Smooth muscle cell (in vitro differentiated cells): ENCODE results near the gene SLC1A6. TPM values are rescaled to one million over a fixed set of nuclear protein-coding genes. Genes with fewer than 3 reads are reported as not detected.

Experiments
- DNase-seq: peaks from one replicate; lab custom pipeline; 2025; ENCODE audit not compliant: unreplicated experiment; lab: John Stamatoyannopoulos, UW
- H2AFZ ChIP-seq: fragments of 200-600 bp; sonication (generic); 2 replicates; pipeline ENCODE4 v1.6.0; 2016; ENCODE audit warnings: antibody characterized with exemption, low read depth, mild to moderate bottlenecking
- H3F3A ChIP-seq: fragments of 200-600 bp; sonication (generic); 2 replicates; pipeline ENCODE4 v1.6.0; 2017; ENCODE audit warnings: antibody characterized with exemption, low read depth
- H3K27ac ChIP-seq: fragments of 200-600 bp; sonication (generic); 2 replicates; pipeline ENCODE4 v1.5.1; 2016; ENCODE audit warnings: low read depth, mild to moderate bottlenecking
- H3K27me3 ChIP-seq: fragments of 200-600 bp; sonication (generic); 2 replicates; pipeline ENCODE4 v1.6.1; 2016; ENCODE audit warnings: low read depth, mild to moderate bottlenecking
- H3K36me3 ChIP-seq: fragments of 200-600 bp; sonication (generic); 2 replicates; pipeline ENCODE4 v1.5.1; 2016; ENCODE audit warnings: low read depth
- H3K4me1 ChIP-seq: fragments of 200-600 bp; sonication (generic); 2 replicates; pipeline ENCODE4 v1.5.1; 2016; ENCODE audit warnings: low read depth
- H3K4me2 ChIP-seq: fragments of 200-600 bp; sonication (generic); 2 replicates; pipeline ENCODE4 v1.6.0; 2016; ENCODE audit warnings: mild to moderate bottlenecking
- H3K4me3 ChIP-seq: fragments of 200-600 bp; sonication (generic); 2 replicates; pipeline ENCODE4 v1.5.1; 2016; ENCODE audit warnings: mild to moderate bottlenecking
- H3K79me2 ChIP-seq: fragments of 200-600 bp; sonication (generic); 2 replicates; pipeline ENCODE4 v1.6.0; 2016; ENCODE audit warnings: low read depth, mild to moderate bottlenecking
- H3K9ac ChIP-seq: fragments of 200-600 bp; sonication (generic); 2 replicates; pipeline ENCODE4 v1.6.0; 2016; ENCODE audit warnings: low read depth
- H3K9me3 ChIP-seq: fragments of 200-600 bp; sonication (generic); replicated peaks from 2 replicates; pipeline ENCODE4 v1.5.1; 2016; ENCODE audit warnings: low read depth
- H4K20me1 ChIP-seq: fragments of 200-600 bp; sonication (generic); 2 replicates; pipeline ENCODE4 v1.6.0; 2016; ENCODE audit warnings: low read depth
- CTCF ChIP-seq: fragments of 200-600 bp; sonication (generic); IDR thresholded peaks from 2 replicates; pipeline ENCODE4 v1.5.1; 2017; ENCODE audit warnings: borderline replicate concordance, mild to moderate bottlenecking, antibody characterized with exemption; ENCODE audit not compliant: insufficient read depth, poor library complexity, severe bottlenecking
- WGBS: methylation state at CpG from one replicate; pipeline ENCODE4 v1.1.7; 2016; ENCODE audit warnings: low lambda C conversion rate; 5-methylcytosine and 5-hydroxymethylcytosine counted together
- polyA plus RNA-seq: library from polyadenylated mRNA; unstranded; fragments of >200 nt; fragmentation: Nextera tagmentation; extraction: Ambion mirVana; gene quantifications from 2 replicates; pipeline ENCODE4 v1.2.1, GENCODE V29; 2016
- total RNA-seq: library from RNA; depleted of rRNA; stranded (reverse); fragments of >200 nt; gene quantifications from 2 replicates; pipeline ENCODE4 v1.2.3, GENCODE V29; 2014

Gene SLC1A6
- total and polyA plus RNA-seq, 2 experiments from 2014 or later = 2.4 to 20.9 TPM

- no peak for DNase-seq
- no peaks in the 10 kb centered on the region for H3K79me2 ChIP-seq
- H4K20me1 ChIP-seq = no peaks in the 10 kb centered on the region
- H3K4me1 ChIP-seq = no peaks in the 10 kb centered on the region
- no peak overlapping the region for H3K4me3 ChIP-seq
- no peak overlapping the region for H3K9ac ChIP-seq
- H3K27ac ChIP-seq = no peak overlapping the region
- no peak for TF ChIP-seq CTCF
- 64% methylated on average over 4 of the region's 4 CpGs for WGBS
- no peaks in the 10 kb centered on the region for H3K36me3 ChIP-seq
- H3K4me2 ChIP-seq = no peak overlapping the region
- H2AFZ ChIP-seq = no peak overlapping the region
- H3K27me3 ChIP-seq = no peaks in the 10 kb centered on the region
- no peaks in the 10 kb centered on the region for H3F3A ChIP-seq
- no peaks in the 10 kb centered on the region for H3K9me3 ChIP-seq
Observed at GRCh38 chr19:14943601-14944000, 36.1 kb downstream of the SLC1A6 start.

- Histone ChIP-seq H3K9ac (no peak within 1 kb of the TSS), H3K27ac (no peak within 1 kb of the TSS), H3K4me3 (no peak within 1 kb of the TSS), H3K79me2 (no peaks in the 10 kb centered on the region), H2AFZ (no peak within 1 kb of the TSS), H3K4me2 (no peak within 1 kb of the TSS), H3K4me1 (no peaks in the 10 kb centered on the region), H3K27me3 (no peaks in the 10 kb centered on the region), H4K20me1 (no peaks in the 10 kb centered on the region), H3F3A (no peaks in the 10 kb centered on the region), H3K9me3 (no peaks in the 10 kb centered on the region), H3K36me3 (no peaks in the 10 kb centered on the region)
- TF ChIP-seq CTCF = no peak
- WGBS = 87% methylated on average over 6 of the region's 6 CpGs
- no peak for DNase-seq
Observed at GRCh38 chr19:14941189-14941588, 38.5 kb downstream of the SLC1A6 start, which contains the start of gene OR7C2. OR7C2 (plus strand) TSS chr19:14941489; CDS start chr19:14941489, 0 bp downstream.

GRCh38 chr19:14940266-14940665 is 39.4 kb downstream of the SLC1A6 start:
- no peak overlapping the region for H3K9ac ChIP-seq
- WGBS = 75% methylated on average over 6 of the region's 6 CpGs
- no peaks in the 10 kb centered on the region for H3K79me2 ChIP-seq

More at GRCh38 chr19:14940266-14940665, 39.4 kb downstream of the SLC1A6 start:
- Histone ChIP-seq H2AFZ (no peak overlapping the region), H3F3A (no peaks in the 10 kb centered on the region), H3K36me3 (no peaks in the 10 kb centered on the region), H4K20me1 (no peaks in the 10 kb centered on the region), H3K4me3 (no peak overlapping the region), H3K27ac (no peak overlapping the region), H3K4me1 (no peaks in the 10 kb centered on the region), H3K27me3 (no peaks in the 10 kb centered on the region), H3K9me3 (no peaks in the 10 kb centered on the region), H3K4me2 (no peak overlapping the region)
- no peak for TF ChIP-seq CTCF
- DNase-seq = no peak
